Measurements from ENCODE around the gene MRPS2.
"Not testable (repeated sequence)": the region's sequence is repeated elsewhere in the genome, so short reads cannot be mapped to it uniquely, and the experiment has no call there.

MRPS2 gene

GRCh38 chr9:135500525-135501260 is at the start of gene MRPS2:
TSS of gene MRPS2 (plus strand) at chr9:135500682. CDS start at chr9:135500711, 29 bp downstream.
- no peak for FAIRE-seq

GRCh38 chr9:135450956-135451355 is 49.5 kb upstream of the MRPS2 start:
- FAIRE-seq: no peak

GRCh38 chr9:135451909-135452308 is 48.6 kb upstream of the MRPS2 start:
- not testable (repeated sequence) for FAIRE-seq

GRCh38 chr9:135454737-135455136 is 45.7 kb upstream of the MRPS2 start:
- FAIRE-seq: no peak

GRCh38 chr9:135455401-135456030 is 45.0 kb upstream of the MRPS2 start:
- no peak for FAIRE-seq

GRCh38 chr9:135456436-135457104 is 43.9 kb upstream of the MRPS2 start:
- FAIRE-seq: no peak

- not testable (repeated sequence) for FAIRE-seq
These were observed 42.0 kb upstream of the MRPS2 start for GRCh38 chr9:135458478-135458877.

- FAIRE-seq: no peak
These were observed 38.5 kb upstream of the MRPS2 start for GRCh38 chr9:135461936-135462335.

- no peak for FAIRE-seq
These were observed 37.3 kb upstream of the MRPS2 start for GRCh38 chr9:135463140-135463539.

- FAIRE-seq: no peak
These were observed 36.3 kb upstream of the MRPS2 start for GRCh38 chr9:135464181-135464580.

- FAIRE-seq: no peak
These were observed 31.5 kb upstream of the MRPS2 start for GRCh38 chr9:135468854-135469521.

- FAIRE-seq: no peak
These were observed 28.5 kb upstream of the MRPS2 start for GRCh38 chr9:135471791-135472640.

- FAIRE-seq: no peak
These were observed 26.4 kb upstream of the MRPS2 start for GRCh38 chr9:135473972-135474543.

- FAIRE-seq: no peak
These were observed 25.6 kb upstream of the MRPS2 start for GRCh38 chr9:135474915-135475314.

- no peak for FAIRE-seq
These were observed 23.7 kb upstream of the MRPS2 start for GRCh38 chr9:135476561-135477355.

- FAIRE-seq: no peak
These were observed 22.3 kb upstream of the MRPS2 start for GRCh38 chr9:135478191-135478590.

- no peak for FAIRE-seq
These were observed 21.5 kb upstream of the MRPS2 start for GRCh38 chr9:135478829-135479468.

GRCh38 chr9:135479469-135480052 is 20.9 kb upstream of the MRPS2 start, which contains the start of gene PPP1R26:
TSS of gene PPP1R26 (plus strand) at chr9:135479782. CDS start at chr9:135484511, 4,729 bp downstream.
- no peak for FAIRE-seq

- FAIRE-seq: no peak
These were observed 20.2 kb upstream of the MRPS2 start for GRCh38 chr9:135480071-135480939.

All from A204.1 (cell line).